Testis (tissue), 2 donors: Measurements from ENCODE around the gene BEST2.

ENCODE experiments used
- POLR2A ChIP-seq: fragments of 450-650 bp; IDR thresholded peaks from one replicate; pipeline ENCODE4 v1.6.1; 2017; ENCODE audit warnings: antibody characterized with exemption, mild to moderate bottlenecking, moderate library complexity
- TF ChIP-seq, protein P1 (sequence below), 3 experiments: fragments of 450-650 bp in 2 of 3; fragments of 200-600 bp in 1 of 3; sonication (generic) in 1 of 3; IDR thresholded peaks; one replicate each; pipeline ENCODE4 v1.5.1; 2016 to 2019; ENCODE audit warnings: antibody characterized with exemption in 3 of 3, mild to moderate bottlenecking in 2 of 3, moderate library complexity in 1 of 3

DNA sequence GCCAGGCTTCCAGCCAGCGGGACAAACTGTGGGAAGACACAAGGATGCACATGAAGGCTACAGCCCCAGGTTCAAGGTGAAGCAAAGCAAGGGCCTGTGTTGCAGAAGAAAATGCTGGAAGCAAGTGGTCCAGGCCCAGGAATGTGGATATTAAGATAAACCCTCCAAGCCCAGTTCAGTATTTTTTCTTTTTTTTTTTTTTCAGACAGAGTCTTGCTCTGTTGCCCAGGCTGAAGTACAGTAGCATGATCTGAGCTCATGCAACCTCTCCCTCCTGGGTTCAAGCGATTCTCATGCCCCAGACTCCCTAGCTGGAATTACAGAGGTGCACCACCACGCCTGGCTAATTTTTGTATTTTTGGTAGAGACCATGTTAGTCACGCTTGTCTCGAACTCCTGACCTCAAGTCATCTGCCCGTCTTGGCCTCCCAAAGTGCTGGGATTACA is 45.6 kb downstream of the BEST2 start:
- TF ChIP-seq, protein P1, sequence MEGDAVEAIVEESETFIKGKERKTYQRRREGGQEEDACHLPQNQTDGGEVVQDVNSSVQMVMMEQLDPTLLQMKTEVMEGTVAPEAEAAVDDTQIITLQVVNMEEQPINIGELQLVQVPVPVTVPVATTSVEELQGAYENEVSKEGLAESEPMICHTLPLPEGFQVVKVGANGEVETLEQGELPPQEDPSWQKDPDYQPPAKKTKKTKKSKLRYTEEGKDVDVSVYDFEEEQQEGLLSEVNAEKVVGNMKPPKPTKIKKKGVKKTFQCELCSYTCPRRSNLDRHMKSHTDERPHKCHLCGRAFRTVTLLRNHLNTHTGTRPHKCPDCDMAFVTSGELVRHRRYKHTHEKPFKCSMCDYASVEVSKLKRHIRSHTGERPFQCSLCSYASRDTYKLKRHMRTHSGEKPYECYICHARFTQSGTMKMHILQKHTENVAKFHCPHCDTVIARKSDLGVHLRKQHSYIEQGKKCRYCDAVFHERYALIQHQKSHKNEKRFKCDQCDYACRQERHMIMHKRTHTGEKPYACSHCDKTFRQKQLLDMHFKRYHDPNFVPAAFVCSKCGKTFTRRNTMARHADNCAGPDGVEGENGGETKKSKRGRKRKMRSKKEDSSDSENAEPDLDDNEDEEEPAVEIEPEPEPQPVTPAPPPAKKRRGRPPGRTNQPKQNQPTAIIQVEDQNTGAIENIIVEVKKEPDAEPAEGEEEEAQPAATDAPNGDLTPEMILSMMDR (IDR thresholded peaks at IDR 0.05), result no peak
- no peak for TF ChIP-seq POLR2A
